Endothelial cell of umbilical vein (primary cell): ENCODE measurements around the gene PRR16. TPM values are rescaled to one million over a fixed set of nuclear protein-coding genes. Genes with fewer than 3 reads are reported as not detected.

Experiments
- BruUV-seq: library from RNA; stranded (reverse); fragments of 400-500 nt; replicated peaks from 2 replicates; lab custom pipeline; 2021; lab: Mats Ljungman, UMichigan
- CTCF ChIA-PET: fragments of 300-600, 350-600 bp; sonication (Branson Sonifier 250); formaldehyde crosslinking; loops from one replicate; lab custom pipeline; 2021; ENCODE audit warnings: antibody characterized with exemption, inconsistent platforms; lab: Charles Lee
- POLR2A ChIA-PET: fragments of 300-600, 350-600 bp; sonication (Branson Sonifier 250); formaldehyde crosslinking; loops from one replicate; lab custom pipeline; 2021; ENCODE audit warnings: antibody characterized with exemption, inconsistent platforms; lab: Charles Lee
- DNase-seq: peaks from one replicate; pipeline ENCODE4 v3.0.0-alpha.2; 2011; ENCODE audit warnings: low read depth, low spot score
- FAIRE-seq: peaks from 2 replicates; lab custom pipeline; 2011; peaks lifted over from hg19 to GRCh38; lab: Jason Lieb, UNC
- H2AFZ ChIP-seq: 2 replicates; pipeline ENCODE4 v1.6.0; 2012; ENCODE audit warnings: low read depth, low read length, control low read depth, inconsistent platforms
- H3K27ac ChIP-seq: 2 replicates; pipeline ENCODE4 v1.5.1; 2011; ENCODE audit warnings: low read depth, mild to moderate bottlenecking, control low read depth, low read length, moderate library complexity; ENCODE audit not compliant: insufficient read depth
- H3K27me3 ChIP-seq, 2 experiments: 2 replicates each; pipeline versions ENCODE4 v1.6.0 to v1.6.1; 2011; ENCODE audit warnings: low read length in 2 of 2, mixed read lengths in 1 of 2; ENCODE audit not compliant: control insufficient read depth in 2 of 2, insufficient read depth in 2 of 2
- H3K36me3 ChIP-seq, 2 experiments: 2 replicates in 1 of 2; 3 replicates in 1 of 2; pipeline ENCODE4 v1.5.1; 2011; ENCODE audit warnings: low read length in 2 of 2, mild to moderate bottlenecking in 1 of 2, moderate library complexity in 1 of 2; ENCODE audit not compliant: control insufficient read depth in 2 of 2, insufficient read depth in 2 of 2; ENCODE audit errors: extremely low read depth in 1 of 2
- H3K4me1 ChIP-seq: 3 replicates; pipeline ENCODE4 v1.5.1; 2011; ENCODE audit warnings: mild to moderate bottlenecking, low read length; ENCODE audit not compliant: control insufficient read depth, insufficient read depth; ENCODE audit errors: extremely low read depth
- H3K4me2 ChIP-seq: 2 replicates; pipeline ENCODE4 v1.6.1; 2011; ENCODE audit warnings: low read length, control low read depth, mixed read lengths; ENCODE audit not compliant: insufficient read depth
- H3K4me3 ChIP-seq, 3 experiments: fragments of 200-600 bp in 1 of 3; sonication (generic), shearing (Covaris generic) in 1 of 3; replicated peaks in 1 of 3; 2 replicates each; pipeline ENCODE4 v1.5.1; 2011 to 2016; ENCODE audit warnings: control low read depth in 3 of 3, low read length in 3 of 3, mild to moderate bottlenecking in 2 of 3, inconsistent platforms in 1 of 3, low read depth in 1 of 3, moderate library complexity in 1 of 3; ENCODE audit not compliant: insufficient read depth in 1 of 3
- H3K79me2 ChIP-seq: 2 replicates; pipeline ENCODE4 v1.6.0; 2012; ENCODE audit warnings: low read length, inconsistent platforms; ENCODE audit not compliant: control insufficient read depth, insufficient read depth
- H3K9ac ChIP-seq: replicated peaks from 2 replicates; pipeline ENCODE3; 2011; ENCODE audit warnings: low read length, control low read depth; ENCODE audit not compliant: insufficient read depth; ENCODE audit errors: extremely low read depth
- H3K9me1 ChIP-seq: replicated peaks from 3 replicates; pipeline ENCODE4 v1.6.0; 2011; ENCODE audit warnings: mild to moderate bottlenecking, low read length; ENCODE audit not compliant: control insufficient read depth, insufficient read depth; ENCODE audit errors: extremely low read depth
- H3K9me3 ChIP-seq: replicated peaks from 2 replicates; pipeline ENCODE4 v1.5.1; 2012; ENCODE audit warnings: low read length, inconsistent platforms; ENCODE audit not compliant: control insufficient read depth, insufficient read depth
- H4K20me1 ChIP-seq: replicated peaks from 2 replicates; pipeline ENCODE3; 2011; ENCODE audit warnings: mild to moderate bottlenecking, low read length; ENCODE audit not compliant: control insufficient read depth, insufficient read depth; ENCODE audit errors: extremely low read depth
- EZH2 ChIP-seq: IDR thresholded peaks from 2 replicates; pipeline ENCODE4 v1.6.1; 2012; ENCODE audit warnings: borderline replicate concordance, low read depth, mild to moderate bottlenecking, moderate library complexity, low read length, inconsistent platforms; ENCODE audit not compliant: severe bottlenecking
- FOS ChIP-seq: IDR thresholded peaks from 2 replicates; pipeline ENCODE4 v1.6.1; 2011; ENCODE audit warnings: mild to moderate bottlenecking, low read length, moderate library complexity, borderline replicate concordance; ENCODE audit not compliant: insufficient read depth
- GATA2 ChIP-seq: IDR thresholded peaks from 2 replicates; pipeline ENCODE4 v1.7.0; 2011; ENCODE audit warnings: low read depth, mild to moderate bottlenecking, moderate library complexity, mixed read lengths, low read length; ENCODE audit not compliant: insufficient read length, insufficient read depth
- JUN ChIP-seq: IDR thresholded peaks from 2 replicates; pipeline ENCODE4 v1.6.1; 2011; ENCODE audit warnings: borderline replicate concordance, low read depth; ENCODE audit not compliant: insufficient read length, insufficient read depth
- MYC ChIP-seq: IDR thresholded peaks from one replicate; pipeline ENCODE4 v1.6.1; 2011; ENCODE audit warnings: mild to moderate bottlenecking, low read depth, low read length
- POLR2A ChIP-seq: IDR thresholded peaks from 2 replicates; pipeline ENCODE4 v1.6.1; 2012; ENCODE audit warnings: low read depth, mild to moderate bottlenecking, control low read depth, low read length
- POLR2AphosphoS5 ChIP-seq: IDR thresholded peaks from 2 replicates; pipeline ENCODE4 v1.6.1; 2012; ENCODE audit warnings: low read depth, mild to moderate bottlenecking, control low read depth, low read length, moderate library complexity; ENCODE audit not compliant: insufficient read depth
- dilution Hi-C: fragments of 300-500 bp; cut with MboI; formaldehyde crosslinking; loops from one replicate; pipeline ENCODE4 v1.15.0; 2019; ENCODE audit warnings: low sequenced_read_pairs; ENCODE audit not compliant: extremely low pct_ligation_motif_present
- intact Hi-C: fragments of 100-400 bp; cut with micrococcal nuclease; formaldehyde crosslinking; loops from one replicate; pipeline ENCODE4 v1.10.0; 2022
- polyA plus RNA-seq, 4 experiments: library from polyadenylated mRNA; depleted of rRNA in 3 of 4; stranded (reverse) in 3 of 4; unstranded in 1 of 4; fragments of >200 nt; gene quantifications; 2 replicates each; pipeline versions ENCODE4 v1.2.1 to v1.2.3, GENCODE V29; 2011 to 2012; ENCODE audit warnings: missing spikeins in 1 of 4
- total RNA-seq: library from RNA; stranded (reverse); gene quantifications from 2 replicates; pipeline ENCODE4 v1.2.3, GENCODE V29; 2021
- TF ChIP-seq, protein P1 (sequence below), 2 donors: IDR thresholded peaks; 1 replicate in 1 of 2; 2 replicates in 1 of 2; pipeline ENCODE4 v1.5.1; 2011; ENCODE audit warnings: low read length in 2 of 2, mild to moderate bottlenecking in 2 of 2, moderate library complexity in 2 of 2, control low read depth in 1 of 2, inconsistent platforms in 1 of 2, low read depth in 1 of 2; ENCODE audit not compliant: insufficient read depth in 1 of 2; ENCODE audit errors: extremely low read depth in 1 of 2
- TF ChIP-seq, protein P2 (sequence below): IDR thresholded peaks from 2 replicates; pipeline ENCODE4 v1.6.1; 2011; ENCODE audit not compliant: insufficient read depth, insufficient read length

PRR16 gene
- total and polyA plus RNA-seq, 2 donors (not counting 3 experiments of a cell fraction or from before 2014, with no cell fraction given): 0.91 to 1.2 TPM

DNA sequence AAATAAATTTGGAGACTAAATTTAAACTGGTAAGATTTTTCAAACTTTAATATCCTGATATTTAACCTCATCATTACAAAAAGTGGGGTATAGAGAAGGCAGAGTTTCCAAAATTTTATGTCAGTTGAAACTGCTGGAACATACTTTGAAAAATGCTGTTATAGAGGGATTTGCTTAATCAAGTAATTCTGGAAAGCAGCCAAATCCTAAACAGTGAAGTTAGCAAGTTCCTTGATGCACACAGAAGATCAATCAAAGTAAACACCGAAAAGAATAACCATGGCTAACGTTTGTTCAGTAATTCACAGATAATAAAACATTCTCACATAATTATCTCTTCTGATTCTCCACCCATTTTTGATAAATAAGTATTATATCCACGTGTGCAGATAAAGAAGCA is 8.1 kb upstream of the PRR16 start:
- intact Hi-C loops: no loop called here
- H3K27ac ChIP-seq: no peak overlapping the region
- no peak overlapping the region for H3K9ac ChIP-seq
- dilution Hi-C loops: no loop called here
- POLR2A ChIA-PET: no interaction called here
- H3K9me3 ChIP-seq: no peaks in the 10 kb centered on the region
- H3K36me3 ChIP-seq: no peaks in the 10 kb centered on the region
- no peak overlapping the region for H2AFZ ChIP-seq
- H3K27me3 ChIP-seq: no peaks in the 10 kb centered on the region
- CTCF ChIA-PET: interaction anchor here (1.6 to 1.9 kb wide), 3 partner anchors 9 to 985 kb away, joined by 5 to 9 read pairs (median 6); no protein-coding TSS in a partner anchor
- TF ChIP-seq POLR2AphosphoS5 (no peak), EZH2 (no peak), FOS (no peak), GATA2 (no peak), POLR2A (no peak), MYC (no peak), JUN (no peak)
- TF ChIP-seq, protein P1, sequence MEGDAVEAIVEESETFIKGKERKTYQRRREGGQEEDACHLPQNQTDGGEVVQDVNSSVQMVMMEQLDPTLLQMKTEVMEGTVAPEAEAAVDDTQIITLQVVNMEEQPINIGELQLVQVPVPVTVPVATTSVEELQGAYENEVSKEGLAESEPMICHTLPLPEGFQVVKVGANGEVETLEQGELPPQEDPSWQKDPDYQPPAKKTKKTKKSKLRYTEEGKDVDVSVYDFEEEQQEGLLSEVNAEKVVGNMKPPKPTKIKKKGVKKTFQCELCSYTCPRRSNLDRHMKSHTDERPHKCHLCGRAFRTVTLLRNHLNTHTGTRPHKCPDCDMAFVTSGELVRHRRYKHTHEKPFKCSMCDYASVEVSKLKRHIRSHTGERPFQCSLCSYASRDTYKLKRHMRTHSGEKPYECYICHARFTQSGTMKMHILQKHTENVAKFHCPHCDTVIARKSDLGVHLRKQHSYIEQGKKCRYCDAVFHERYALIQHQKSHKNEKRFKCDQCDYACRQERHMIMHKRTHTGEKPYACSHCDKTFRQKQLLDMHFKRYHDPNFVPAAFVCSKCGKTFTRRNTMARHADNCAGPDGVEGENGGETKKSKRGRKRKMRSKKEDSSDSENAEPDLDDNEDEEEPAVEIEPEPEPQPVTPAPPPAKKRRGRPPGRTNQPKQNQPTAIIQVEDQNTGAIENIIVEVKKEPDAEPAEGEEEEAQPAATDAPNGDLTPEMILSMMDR (IDR thresholded peaks at IDR 0.05; ENCODE audit: extremely low read depth in 1 of 2, insufficient read depth in 1 of 2, low read depth in 1 of 2, low read length in 2 of 2): no peak
- TF ChIP-seq, protein P2, sequence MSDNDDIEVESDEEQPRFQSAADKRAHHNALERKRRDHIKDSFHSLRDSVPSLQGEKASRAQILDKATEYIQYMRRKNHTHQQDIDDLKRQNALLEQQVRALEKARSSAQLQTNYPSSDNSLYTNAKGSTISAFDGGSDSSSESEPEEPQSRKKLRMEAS: no peak
- BruUV-seq: no TSS peak
- H3K79me2 ChIP-seq: no peaks in the 10 kb centered on the region
- FAIRE-seq: no peak
- no peak for DNase-seq
- no peaks in the 10 kb centered on the region for H4K20me1 ChIP-seq
- no peak overlapping the region for H3K4me2 ChIP-seq
- H3K4me3 ChIP-seq: no peak overlapping the region
- H3K4me1 ChIP-seq: no peaks in the 10 kb centered on the region
- no peaks in the 10 kb centered on the region for H3K9me1 ChIP-seq
